K562 (cell line): ENCODE results near the gene KLHL24. TPM values are rescaled to one million over a fixed set of nuclear protein-coding genes. Genes with fewer than 3 reads are reported as not detected.
A peak's percentile ranks its signal among the peaks of the same experiment; 100 is the strongest.

ENCODE experiments used
- ARID3B ChIP-seq: fragments of 250-450 bp; sonication (Bioruptor Pico); IDR thresholded peaks from 2 replicates; pipeline ENCODE4 v1.4.0; 2020; ENCODE audit warnings: borderline replicate concordance
- CBFA2T2 ChIP-seq: fragments of 450-650 bp; conservative IDR thresholded peaks from 2 replicates; pipeline ENCODE4 v1.6.1; 2017; ENCODE audit warnings: mild to moderate bottlenecking
- CCNT2 ChIP-seq: IDR thresholded peaks from 2 replicates; pipeline ENCODE4 v1.6.1; 2011; ENCODE audit warnings: borderline replicate concordance, low read depth, mild to moderate bottlenecking, moderate library complexity, mixed read lengths, low read length; ENCODE audit not compliant: insufficient read length; ENCODE audit errors: extremely low read depth
- ESRRA ChIP-seq: fragments of 450-650 bp; IDR thresholded peaks from 2 replicates; pipeline ENCODE4 v1.6.1; 2014; ENCODE audit warnings: low read depth, mild to moderate bottlenecking, moderate library complexity, borderline replicate concordance
- JUN ChIP-seq, 2 experiments: sonication (generic) in 1 of 2; formaldehyde crosslinking in 1 of 2; IDR thresholded peaks; 2 replicates each; pipeline versions ENCODE4 v1.6.1 to v1.8.0; 2012 to 2022; ENCODE audit warnings: borderline replicate concordance in 2 of 2, mild to moderate bottlenecking in 2 of 2, improper control_type of control experiment in 1 of 2, low read depth in 1 of 2, low read length in 1 of 2, missing genetic modification reagents in 1 of 2
- KLF10 ChIP-seq: fragments of 250-450 bp; sonication (Bioruptor Pico); IDR thresholded peaks from 2 replicates; pipeline ENCODE4 v1.6.1; 2021; ENCODE audit warnings: matching md5 sums
- MTA2 ChIP-seq: fragments of 450-650 bp; IDR thresholded peaks from 2 replicates; pipeline ENCODE4 v1.6.1; 2016; ENCODE audit warnings: low read depth
- PHB ChIP-seq: fragments of 250-450 bp; sonication (Bioruptor Pico); IDR thresholded peaks from 2 replicates; pipeline ENCODE4 v1.5.0; 2021
- RAD51 ChIP-seq: fragments of 450-650 bp; IDR thresholded peaks from 2 replicates; pipeline ENCODE4 v1.7.1; 2016; ENCODE audit warnings: low read depth, mild to moderate bottlenecking, borderline replicate concordance
- RBBP5 ChIP-seq: fragments of 200-600 bp; sonication (generic); IDR thresholded peaks from 2 replicates; pipeline ENCODE4 v1.6.1; 2012; ENCODE audit warnings: borderline replicate concordance, mild to moderate bottlenecking, low read length, control low read depth, inconsistent platforms; ENCODE audit not compliant: insufficient read depth, poor library complexity, severe bottlenecking
- SIN3A ChIP-seq, 2 experiments: fragments of 150-350 bp in 1 of 2; IDR thresholded peaks; 2 replicates each; pipeline ENCODE4 v1.6.1; 2011 to 2016; ENCODE audit warnings: borderline replicate concordance in 2 of 2, low read depth in 2 of 2, low read length in 2 of 2, mild to moderate bottlenecking in 2 of 2, moderate library complexity in 2 of 2; ENCODE audit not compliant: control insufficient read depth in 1 of 2
- SMAD1 ChIP-seq: fragments of 150-350 bp; IDR thresholded peaks from 2 replicates; pipeline ENCODE4 v1.6.1; 2014; ENCODE audit warnings: low read length, low read depth; ENCODE audit not compliant: partially characterized antibody
- SOX6 ChIP-seq: fragments of 450-650 bp; IDR thresholded peaks from 2 replicates; pipeline ENCODE4 v1.6.1; 2014; ENCODE audit warnings: mild to moderate bottlenecking
- SP1 ChIP-seq: sonication (generic); formaldehyde crosslinking; IDR thresholded peaks from 2 replicates; pipeline ENCODE4 v1.8.1; 2022; ENCODE audit warnings: mild to moderate bottlenecking, missing genetic modification reagents
- THAP7 ChIP-seq: fragments of 250-450 bp; sonication (Bioruptor Pico); IDR thresholded peaks from 2 replicates; pipeline ENCODE4 v1.5.0; 2021
- ZKSCAN1 ChIP-seq: fragments of 150-350 bp; IDR thresholded peaks from 2 replicates; pipeline ENCODE4 v1.6.1; 2016; ENCODE audit warnings: low read depth, low read length
- ZNF589 ChIP-seq: fragments of 200-800 bp; sonication (Bioruptor generic); IDR thresholded peaks from 2 replicates; pipeline ENCODE4 v1.6.1; 2016; ENCODE audit warnings: low read depth, missing genetic modification characterization, missing compliant biosample characterization
- polyA plus RNA-seq, 8 experiments: library from polyadenylated mRNA; depleted of rRNA in 4 of 8; stranded (reverse) in 5 of 8; unstranded in 3 of 8; fragments of >200 nt; fragmentation: Nextera tagmentation in 2 of 8; fragmentation: Illumina TruSeq in 1 of 8; extraction: Ambion mirVana in 2 of 8; extraction: Trizol in 1 of 8; gene quantifications; 2 replicates each; pipeline versions ENCODE4 v1.2.1 to v1.2.3, GENCODE V29; 2011 to 2014; ENCODE audit warnings: inconsistent platforms in 1 of 8, missing spikeins in 1 of 8
- total RNA-seq, 7 experiments: library from RNA; depleted of rRNA in 6 of 7; stranded (reverse); fragments of >200 nt in 6 of 7; fragmentation: Illumina TruSeq in 2 of 7; extraction: Trizol in 2 of 7; gene quantifications; 2 replicates each; pipeline versions ENCODE4 v1.2.1 to v1.2.3, GENCODE V29; 2011 to 2021; ENCODE audit warnings: low replicate concordance in 1 of 7
- TF ChIP-seq, protein P1 (sequence below): fragments of 450-650 bp; IDR thresholded peaks from 2 replicates; pipeline ENCODE4 v1.6.1; 2018; ENCODE audit not compliant: partially characterized antibody
- TF ChIP-seq, protein P2 (sequence below): conservative IDR thresholded peaks from 2 replicates; pipeline ENCODE4 v1.6.1; 2011; ENCODE audit warnings: low read depth, mild to moderate bottlenecking, low read length; ENCODE audit not compliant: control insufficient read depth

KLHL24 gene
- total and polyA plus RNA-seq, 9 of the 15 experiments (the other 6 are each of a cell fraction or from before 2014, with no cell fraction given): 3.3 to 21.2 (median 14.2) TPM

DNA sequence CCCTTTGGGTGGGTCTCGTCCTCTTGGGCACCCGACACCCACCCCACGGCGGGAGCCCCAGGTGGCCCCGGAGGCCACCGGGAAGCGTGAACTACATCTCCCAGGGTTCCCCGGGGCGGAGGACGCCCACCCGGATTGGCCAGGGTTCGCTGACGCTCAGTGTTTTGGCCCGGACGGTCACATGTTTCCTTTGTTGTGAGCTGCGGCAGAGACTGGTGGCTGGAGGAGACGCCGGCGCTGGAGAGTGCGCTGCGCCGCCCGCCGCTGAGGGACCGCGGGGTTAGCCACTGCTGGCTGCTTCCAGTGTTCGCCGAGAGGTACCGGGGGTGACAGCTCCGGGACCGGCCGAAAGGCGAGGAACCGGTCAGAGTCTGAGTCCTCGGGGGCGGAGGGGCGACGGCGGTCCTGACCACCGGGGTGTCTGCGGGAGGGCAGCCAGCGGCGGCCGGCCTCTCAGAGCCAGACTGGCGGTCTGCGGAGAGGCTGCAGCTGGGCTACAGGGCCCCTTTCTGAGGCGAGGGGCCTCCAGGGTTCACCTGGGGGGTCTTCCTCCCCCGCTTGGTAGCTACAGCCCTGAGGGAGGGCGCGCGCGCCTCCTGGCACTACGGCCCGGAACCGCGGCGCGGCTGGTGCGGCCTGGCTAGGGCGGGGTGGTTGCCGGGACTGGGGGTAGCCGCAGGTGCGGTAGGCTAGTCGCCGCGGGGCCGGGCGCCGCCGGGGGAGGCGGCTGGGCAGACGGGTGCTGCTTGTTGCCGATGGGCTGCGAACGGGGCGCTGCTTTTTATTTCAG is at the start of gene KLHL24 (continued):
- peak; percentile 80 for TF ChIP-seq RAD51
- TF ChIP-seq, protein P1, sequence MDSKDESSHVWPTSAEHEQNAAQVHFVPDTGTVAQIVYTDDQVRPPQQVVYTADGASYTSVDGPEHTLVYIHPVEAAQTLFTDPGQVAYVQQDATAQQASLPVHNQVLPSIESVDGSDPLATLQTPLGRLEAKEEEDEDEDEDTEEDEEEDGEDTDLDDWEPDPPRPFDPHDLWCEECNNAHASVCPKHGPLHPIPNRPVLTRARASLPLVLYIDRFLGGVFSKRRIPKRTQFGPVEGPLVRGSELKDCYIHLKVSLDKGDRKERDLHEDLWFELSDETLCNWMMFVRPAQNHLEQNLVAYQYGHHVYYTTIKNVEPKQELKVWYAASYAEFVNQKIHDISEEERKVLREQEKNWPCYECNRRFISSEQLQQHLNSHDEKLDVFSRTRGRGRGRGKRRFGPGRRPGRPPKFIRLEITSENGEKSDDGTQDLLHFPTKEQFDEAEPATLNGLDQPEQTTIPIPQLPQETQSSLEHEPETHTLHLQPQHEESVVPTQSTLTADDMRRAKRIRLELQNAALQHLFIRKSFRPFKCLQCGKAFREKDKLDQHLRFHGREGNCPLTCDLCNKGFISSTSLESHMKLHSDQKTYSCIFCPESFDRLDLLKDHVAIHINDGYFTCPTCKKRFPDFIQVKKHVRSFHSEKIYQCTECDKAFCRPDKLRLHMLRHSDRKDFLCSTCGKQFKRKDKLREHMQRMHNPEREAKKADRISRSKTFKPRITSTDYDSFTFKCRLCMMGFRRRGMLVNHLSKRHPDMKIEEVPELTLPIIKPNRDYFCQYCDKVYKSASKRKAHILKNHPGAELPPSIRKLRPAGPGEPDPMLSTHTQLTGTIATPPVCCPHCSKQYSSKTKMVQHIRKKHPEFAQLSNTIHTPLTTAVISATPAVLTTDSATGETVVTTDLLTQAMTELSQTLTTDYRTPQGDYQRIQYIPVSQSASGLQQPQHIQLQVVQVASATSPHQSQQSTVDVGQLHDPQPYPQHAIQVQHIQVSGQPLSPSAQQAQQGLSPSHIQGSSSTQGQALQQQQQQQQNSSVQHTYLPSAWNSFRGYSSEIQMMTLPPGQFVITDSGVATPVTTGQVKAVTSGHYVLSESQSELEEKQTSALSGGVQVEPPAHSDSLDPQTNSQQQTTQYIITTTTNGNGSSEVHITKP: peak; percentile 25
- TF ChIP-seq RBBP5: peak; percentile 80
- TF ChIP-seq PHB (CRISPR knock-in tag): no peak
- no peak for TF ChIP-seq ARID3B (CRISPR knock-in tag)
- TF ChIP-seq, protein P2, sequence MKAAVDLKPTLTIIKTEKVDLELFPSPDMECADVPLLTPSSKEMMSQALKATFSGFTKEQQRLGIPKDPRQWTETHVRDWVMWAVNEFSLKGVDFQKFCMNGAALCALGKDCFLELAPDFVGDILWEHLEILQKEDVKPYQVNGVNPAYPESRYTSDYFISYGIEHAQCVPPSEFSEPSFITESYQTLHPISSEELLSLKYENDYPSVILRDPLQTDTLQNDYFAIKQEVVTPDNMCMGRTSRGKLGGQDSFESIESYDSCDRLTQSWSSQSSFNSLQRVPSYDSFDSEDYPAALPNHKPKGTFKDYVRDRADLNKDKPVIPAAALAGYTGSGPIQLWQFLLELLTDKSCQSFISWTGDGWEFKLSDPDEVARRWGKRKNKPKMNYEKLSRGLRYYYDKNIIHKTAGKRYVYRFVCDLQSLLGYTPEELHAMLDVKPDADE: peak; percentile 88
- peak; percentile 54; the same call in 1 of the 2 replicates for TF ChIP-seq JUN (IDR thresholded peaks at IDR 0.05; ENCODE audit: borderline replicate concordance, low read depth, low read length)
- TF ChIP-seq JUN (CRISPR knock-in tag; IDR thresholded peaks at IDR 0.05; ENCODE audit: borderline replicate concordance): 0 out of 2 replicates have a peak, but pooled peaks have one; percentile 10
- TF ChIP-seq ZKSCAN1: 0 out of 2 replicates have a peak, but pooled peaks have one; percentile 8
- peak; percentile 23; the same call in 1 of the 2 replicates for TF ChIP-seq CBFA2T2
- TF ChIP-seq KLF10 (CRISPR knock-in tag): no peak
- peak; percentile 31 for TF ChIP-seq CCNT2
- TF ChIP-seq MTA2: no peak
- no peak for TF ChIP-seq THAP7 (CRISPR knock-in tag)
- TF ChIP-seq SIN3A (IDR thresholded peaks at IDR 0.05; ENCODE audit: borderline replicate concordance in 2 of 2, control insufficient read depth in 1 of 2, low read depth in 2 of 2, low read length in 2 of 2): peak; percentile 84 to 92; a peak in 2 of 4 replicates
- no peak for TF ChIP-seq ZNF589 (CRISPR knock-in tag)
- TF ChIP-seq ESRRA: no peak
- TF ChIP-seq SMAD1: no peak
- no peak for TF ChIP-seq SOX6
- 0 out of 2 replicates have a peak, but pooled peaks have one; percentile 8 for TF ChIP-seq SP1 (CRISPR knock-in tag)
